Gastroesophageal sphincter (tissue), 3 donors: ENCODE results near the gene KRTAP9-9.

Experiments
- CTCF ChIP-seq, 4 experiments: fragments of 200-600 bp in 2 of 4; fragments of 450-650 bp in 2 of 4; sonication (generic) in 1 of 4; IDR thresholded peaks; one replicate each; pipeline ENCODE4 v1.5.1; 2017 to 2019; ENCODE audit warnings: antibody characterized with exemption in 4 of 4, mild to moderate bottlenecking in 2 of 4, moderate library complexity in 2 of 4
- POLR2AphosphoS5 ChIP-seq: sonication (generic); formaldehyde crosslinking; IDR thresholded peaks from one replicate; pipeline ENCODE4 v1.6.1; 2017; ENCODE audit warnings: antibody characterized with exemption

- TF ChIP-seq CTCF (IDR thresholded peaks at IDR 0.05) (no peak), POLR2AphosphoS5 (no peak)
Observed at GRCh38 chr17:41212524-41213169, 42.5 kb upstream of the KRTAP9-9 start.
